IMR-90 (cell line): ENCODE results near the gene CRYAA. TPM values are rescaled to one million over a fixed set of nuclear protein-coding genes. Genes with fewer than 3 reads are reported as not detected.
"Not testable (repeated sequence)": the region's sequence is repeated elsewhere in the genome, so short reads cannot be mapped to it uniquely, and the experiment has no call there.

ENCODE experiments used
- ATAC-seq: fragments of 200-7000 bp; cut with Tn5 transposase; 2 replicates; pipeline ENCODE4 v1.9.1; 2020; ENCODE audit warnings: low read depth, mild to moderate bottlenecking, moderate library complexity
- BruUV-seq: library from RNA; stranded (reverse); fragments of 400-500 nt; replicated peaks from 2 replicates; lab custom pipeline; 2021; lab: Mats Ljungman, UMichigan
- CTCF ChIA-PET: fragments of 300-600 bp; formaldehyde crosslinking; extraction: SDS; loops from one replicate; lab custom pipeline; 2021; ENCODE audit warnings: antibody characterized with exemption; lab: Yijun Ruan, JAX
- POLR2A ChIA-PET: fragments of 300-600 bp; sonication (Branson Sonifier 250); formaldehyde crosslinking; loops from one replicate; lab custom pipeline; 2022; ENCODE audit warnings: antibody characterized with exemption; ENCODE audit not compliant: unreplicated experiment; lab: Charles Lee
- DNase-seq: peaks from one replicate; pipeline ENCODE4 v3.0.0; 2013
- H2AFZ ChIP-seq: replicated peaks from 2 replicates; pipeline ENCODE3; 2013; ENCODE audit warnings: low read length, mild to moderate bottlenecking; ENCODE audit not compliant: poor library complexity
- H2AK5ac ChIP-seq: 2 replicates; pipeline ENCODE4 v1.6.1; 2013; ENCODE audit warnings: low read depth, low read length, inconsistent platforms
- H2AK9ac ChIP-seq: replicated peaks from 2 replicates; pipeline ENCODE3; 2013; ENCODE audit warnings: mild to moderate bottlenecking, low read depth, low read length, moderate library complexity; ENCODE audit not compliant: poor library complexity
- H2BK120ac ChIP-seq: 2 replicates; pipeline ENCODE4 v1.6.1; 2013; ENCODE audit warnings: low read depth, low read length, inconsistent platforms
- H2BK15ac ChIP-seq: 3 replicates; pipeline ENCODE4 v1.6.1; 2013; ENCODE audit warnings: low read depth, low read length, inconsistent platforms
- H2BK20ac ChIP-seq: 2 replicates; pipeline ENCODE4 v1.6.1; 2013; ENCODE audit warnings: low read depth, mild to moderate bottlenecking, inconsistent platforms, low read length, moderate library complexity
- H2BK5ac ChIP-seq: 2 replicates; pipeline ENCODE4 v1.6.1; 2013; ENCODE audit warnings: mild to moderate bottlenecking, low read depth, low read length, inconsistent platforms; ENCODE audit not compliant: poor library complexity, severe bottlenecking
- H3K14ac ChIP-seq: replicated peaks from 2 replicates; pipeline ENCODE4 v1.6.1; 2013; ENCODE audit warnings: low read depth, low read length, inconsistent platforms
- H3K18ac ChIP-seq: 2 replicates; pipeline ENCODE4 v1.6.1; 2013; ENCODE audit warnings: low read depth, low read length, control low read depth
- H3K23ac ChIP-seq: 2 replicates; pipeline ENCODE4 v1.6.1; 2013; ENCODE audit warnings: low read depth, low read length, inconsistent platforms
- H3K27ac ChIP-seq: 2 replicates; pipeline ENCODE4 v1.5.1; 2013; ENCODE audit warnings: mild to moderate bottlenecking, control low read depth, low read length; ENCODE audit not compliant: insufficient read depth
- H3K27me3 ChIP-seq: 2 replicates; pipeline ENCODE4 v1.6.1; 2013; ENCODE audit warnings: low read length; ENCODE audit not compliant: control insufficient read depth, insufficient read depth
- H3K36me3 ChIP-seq: 2 replicates; pipeline ENCODE4 v1.6.1; 2013; ENCODE audit warnings: low read length, mixed read lengths; ENCODE audit not compliant: control insufficient read depth, insufficient read depth
- H3K4ac ChIP-seq: 2 replicates; pipeline ENCODE4 v1.6.1; 2013; ENCODE audit warnings: low read depth, low read length, inconsistent platforms
- H3K4me1 ChIP-seq: 2 replicates; pipeline ENCODE4 v1.6.1; 2013; ENCODE audit warnings: low read length, mixed read lengths; ENCODE audit not compliant: control insufficient read depth, insufficient read depth
- H3K4me2 ChIP-seq: 2 replicates; pipeline ENCODE4 v1.6.1; 2013; ENCODE audit warnings: low read depth, mild to moderate bottlenecking, control low read depth, low read length, moderate library complexity
- H3K4me3 ChIP-seq: 2 replicates; pipeline ENCODE4 v1.5.1; 2013; ENCODE audit warnings: low read depth, mild to moderate bottlenecking, control low read depth, low read length, moderate library complexity; ENCODE audit not compliant: insufficient read depth
- H3K56ac ChIP-seq: 2 replicates; pipeline ENCODE4 v1.6.1; 2013; ENCODE audit warnings: low read length, inconsistent platforms; ENCODE audit not compliant: insufficient read depth; ENCODE audit errors: extremely low read depth
- H3K79me1 ChIP-seq, 2 experiments: 2 replicates each; pipeline ENCODE4 v1.6.1; 2013; ENCODE audit warnings: low read length in 2 of 2, inconsistent platforms in 1 of 2, low read depth in 1 of 2
- H3K9ac ChIP-seq: 2 replicates; pipeline ENCODE4 v1.6.1; 2013; ENCODE audit warnings: low read depth, low read length, control low read depth
- H3K9me1 ChIP-seq: 2 replicates; pipeline ENCODE4 v1.6.1; 2013; ENCODE audit warnings: low read length, inconsistent platforms; ENCODE audit not compliant: insufficient read depth
- H3K9me3 ChIP-seq: 2 replicates; pipeline ENCODE4 v1.6.1; 2013; ENCODE audit warnings: low read length; ENCODE audit not compliant: control insufficient read depth, insufficient read depth
- H4K20me1 ChIP-seq: 2 replicates; pipeline ENCODE4 v1.6.1; 2013; ENCODE audit warnings: low read length, inconsistent platforms; ENCODE audit not compliant: insufficient read depth
- H4K5ac ChIP-seq: 2 replicates; pipeline ENCODE4 v1.6.1; 2013; ENCODE audit warnings: mild to moderate bottlenecking, low read depth, low read length, control low read depth
- H4K8ac ChIP-seq, 2 experiments: 2 replicates each; pipeline ENCODE4 v1.6.1; 2013; ENCODE audit warnings: low read depth in 2 of 2, low read length in 2 of 2, control low read depth in 1 of 2, inconsistent platforms in 1 of 2
- H4K91ac ChIP-seq: 2 replicates; pipeline ENCODE4 v1.6.1; 2013; ENCODE audit warnings: low read depth, low read length, inconsistent platforms; ENCODE audit not compliant: insufficient read depth
- WGBS, 2 experiments: methylation state at CpG; one replicate each; pipeline versions ENCODE4 v1.1.5 to v1.1.7; 2013; ENCODE audit warnings: missing lambda C conversion rate in 2 of 2; ENCODE audit not compliant: insufficient read length in 1 of 2; ENCODE audit errors: extremely low coverage in 2 of 2; 5-methylcytosine and 5-hydroxymethylcytosine counted together
- dilution Hi-C: fragments of 300-500 bp; cut with HindIII; formaldehyde crosslinking; loops from one replicate; pipeline ENCODE4 v1.14.3; 2018; ENCODE audit warnings: low sequenced_read_pairs; ENCODE audit not compliant: unreplicated experiment
- in situ Hi-C: fragments of 300-500 bp; cut with MboI; formaldehyde crosslinking; loops from 3 replicates; pipeline ENCODE4 v1.14.3; 2019; ENCODE audit warnings: low sequenced_read_pairs, inconsistent platforms, mixed read lengths
- intact Hi-C: fragments of 100-400 bp; cut with micrococcal nuclease; formaldehyde crosslinking; loops from 2 replicates; pipeline ENCODE4 v1.10.0; 2022
- polyA plus RNA-seq, 3 experiments: library from polyadenylated mRNA; depleted of rRNA; stranded (reverse); fragments of >200 nt; gene quantifications; 2 replicates each; pipeline ENCODE4 v1.2.3, GENCODE V29; 2012; ENCODE audit warnings: low replicate concordance in 1 of 3
- total RNA-seq: library from RNA; depleted of rRNA; stranded (reverse); fragments of >200 nt; gene quantifications from 2 replicates; pipeline ENCODE4 v1.2.3, GENCODE V29; 2012

Gene CRYAA
- total and polyA plus RNA-seq, 2 of the 4 experiments (the other 2 are of a cell fraction) = not detected

DNA sequence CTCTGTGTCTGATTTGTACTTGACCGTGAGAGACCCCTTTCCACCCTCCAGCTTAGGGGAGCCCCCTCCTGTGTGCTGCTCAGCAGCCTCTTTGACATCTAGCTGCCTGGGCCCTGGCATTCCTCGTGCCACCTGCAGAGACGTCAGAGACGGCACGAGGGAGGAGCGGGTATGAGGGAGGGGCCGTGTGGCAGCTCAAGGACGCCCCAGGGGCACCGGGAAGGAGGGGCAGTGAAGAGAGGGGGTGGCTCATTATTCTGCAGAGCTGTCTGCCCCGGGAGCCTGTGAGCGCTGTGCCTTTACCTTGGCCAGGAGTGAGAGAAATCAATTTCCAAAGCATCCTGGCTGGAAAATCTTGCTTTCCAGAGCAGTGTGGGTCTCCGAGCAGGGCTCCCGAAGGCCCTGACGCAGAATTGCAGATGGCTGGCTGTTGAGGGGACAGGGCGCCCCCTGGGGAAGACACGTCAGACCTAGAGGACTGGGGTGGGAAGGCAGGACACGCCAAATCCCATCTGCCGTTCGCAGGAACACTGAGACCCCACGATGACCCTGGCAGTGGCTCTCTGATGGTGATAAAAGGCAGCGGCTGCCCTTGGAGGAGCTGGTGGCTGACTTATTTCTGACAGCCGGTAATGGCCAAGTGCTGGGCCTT is 9.5 kb downstream of the CRYAA start:
- dilution Hi-C loops, H3K27ac ChIP-seq, H3K27me3 ChIP-seq, H3K14ac ChIP-seq, H3K9me1 ChIP-seq, H4K20me1 ChIP-seq, ATAC-seq, H2BK20ac ChIP-seq, H2BK15ac ChIP-seq, H3K4ac ChIP-seq, H3K56ac ChIP-seq, POLR2A ChIA-PET, H3K9me3 ChIP-seq, CTCF ChIA-PET, H3K79me1 ChIP-seq, H3K4me1 ChIP-seq, H4K91ac ChIP-seq, H3K9ac ChIP-seq, H2BK120ac ChIP-seq, H2AK5ac ChIP-seq, H4K8ac ChIP-seq, H4K5ac ChIP-seq, H2BK5ac ChIP-seq, H3K23ac ChIP-seq, H2AK9ac ChIP-seq, H3K4me3 ChIP-seq, in situ Hi-C loops, H3K18ac ChIP-seq, BruUV-seq, H3K4me2 ChIP-seq, H2AFZ ChIP-seq, intact Hi-C loops, DNase-seq, H3K36me3 ChIP-seq: not testable (repeated sequence)
- WGBS, 2 experiments = no CpG with 5 or more reads among the region's 22 CpGs

DNA sequence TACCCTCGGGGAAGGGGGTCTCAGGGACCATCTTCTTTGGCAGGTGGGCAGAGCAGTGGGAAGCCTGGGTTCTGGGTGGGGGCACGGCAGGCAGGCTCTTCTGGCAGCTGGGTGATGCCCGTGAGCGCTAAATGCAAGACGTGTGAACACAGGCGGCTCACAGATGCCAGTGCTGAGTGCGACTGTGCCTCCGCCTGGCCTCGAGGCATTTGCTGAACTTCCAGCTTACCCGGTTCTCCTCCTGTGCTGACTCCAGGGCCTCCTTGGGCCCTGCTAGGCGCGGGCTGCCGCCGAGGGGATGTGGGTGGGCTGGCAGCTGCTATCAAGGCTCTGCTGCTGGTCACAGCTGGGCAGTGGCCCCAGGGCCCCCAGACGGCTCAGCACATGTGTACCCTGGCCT is 12.2 kb downstream of the CRYAA start:
- H3K4me2 ChIP-seq, H3K9me1 ChIP-seq, H4K8ac ChIP-seq, ATAC-seq, H2BK120ac ChIP-seq, H4K5ac ChIP-seq, H2AK9ac ChIP-seq, H3K4me1 ChIP-seq, H3K18ac ChIP-seq, H2BK15ac ChIP-seq, H3K23ac ChIP-seq, dilution Hi-C loops, H2AFZ ChIP-seq, H3K36me3 ChIP-seq, H3K27ac ChIP-seq, H2AK5ac ChIP-seq, H3K4ac ChIP-seq, H3K56ac ChIP-seq, H3K27me3 ChIP-seq, intact Hi-C loops, H2BK5ac ChIP-seq, POLR2A ChIA-PET, H3K9ac ChIP-seq, H3K79me1 ChIP-seq, H4K20me1 ChIP-seq, CTCF ChIA-PET, in situ Hi-C loops, H3K14ac ChIP-seq, H2BK20ac ChIP-seq, H4K91ac ChIP-seq, DNase-seq, H3K9me3 ChIP-seq, H3K4me3 ChIP-seq, BruUV-seq: not testable (repeated sequence)
- WGBS, 2 experiments = no CpG with 5 or more reads among the region's 15 CpGs
